Brain pericyte (primary cell): ENCODE data around the gene LIF.
"Not testable (repeated sequence)": the region's sequence is repeated elsewhere in the genome, so short reads cannot be mapped to it uniquely, and the experiment has no call there.

Source experiments
- DNase-seq: peaks from one replicate; pipeline ENCODE4 v3.0.0-alpha.2; 2012; ENCODE audit warnings: low read depth, low spot score

LIF gene

DNA sequence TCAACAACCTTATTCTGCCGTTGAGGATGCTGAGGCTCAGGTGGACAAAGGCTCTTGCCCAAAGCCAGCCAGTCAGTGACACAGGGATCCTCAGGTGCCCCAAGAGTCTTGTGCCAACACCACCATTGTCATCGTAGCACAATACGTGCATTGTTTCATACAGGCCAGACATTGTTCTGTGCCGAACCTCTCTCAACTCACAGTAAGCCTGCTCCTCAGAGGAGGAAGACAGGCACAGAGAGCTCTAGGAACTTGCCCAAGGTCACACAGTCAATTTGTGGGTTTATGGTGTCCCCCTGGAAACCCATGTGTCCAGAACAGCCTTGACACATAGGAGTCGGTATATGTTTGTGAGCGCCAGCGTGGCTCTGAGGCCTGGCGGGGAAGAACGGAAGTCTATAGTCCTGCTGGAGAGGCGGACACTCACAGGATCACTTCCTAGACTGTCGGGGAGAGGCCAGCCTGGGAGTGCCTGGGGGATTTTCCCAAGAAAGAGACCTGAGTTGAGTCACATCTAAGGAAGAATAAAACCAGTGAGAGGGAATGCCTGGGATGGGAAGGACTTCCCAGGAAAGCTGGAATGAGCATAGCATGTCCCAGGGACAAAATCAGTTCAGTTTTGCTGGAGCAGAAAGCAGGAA, 20.2 kb downstream of the LIF start:
- DNase-seq = no peak

DNA sequence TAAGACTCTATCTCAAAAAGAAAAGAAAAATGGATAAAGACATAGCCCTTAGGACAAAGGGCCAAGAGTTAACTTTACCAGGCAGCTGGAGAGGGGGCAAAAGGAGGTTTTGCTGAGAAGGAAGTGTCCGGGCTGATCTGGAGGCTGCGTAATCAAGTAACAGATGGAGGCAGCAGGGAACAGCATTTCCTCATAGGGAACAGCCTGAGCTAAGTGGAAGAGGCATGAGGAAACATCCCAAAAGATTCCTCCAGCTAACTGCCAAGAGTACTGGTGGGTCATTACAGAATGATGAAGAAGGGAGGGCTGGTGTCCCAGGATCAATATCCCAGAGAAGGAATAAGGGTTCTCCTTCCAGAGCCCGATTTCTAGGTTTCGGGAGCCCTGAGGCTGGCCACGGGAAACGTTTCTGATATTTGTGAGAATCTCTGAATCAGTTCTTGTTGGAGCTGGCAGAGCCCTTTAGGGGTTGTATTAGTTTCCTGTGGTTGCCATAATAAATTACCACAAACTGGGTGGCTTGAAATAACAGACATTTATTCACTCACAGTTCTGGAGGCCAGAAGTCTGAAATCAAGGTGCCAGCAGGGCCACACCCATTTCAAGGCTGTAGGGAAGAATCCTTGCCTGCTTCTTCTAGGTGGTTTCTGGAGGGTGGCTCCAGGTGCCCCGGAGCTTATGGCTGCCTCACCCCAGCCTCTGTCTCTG, 21.2 kb downstream of the LIF start:
- DNase-seq = no peak

DNA sequence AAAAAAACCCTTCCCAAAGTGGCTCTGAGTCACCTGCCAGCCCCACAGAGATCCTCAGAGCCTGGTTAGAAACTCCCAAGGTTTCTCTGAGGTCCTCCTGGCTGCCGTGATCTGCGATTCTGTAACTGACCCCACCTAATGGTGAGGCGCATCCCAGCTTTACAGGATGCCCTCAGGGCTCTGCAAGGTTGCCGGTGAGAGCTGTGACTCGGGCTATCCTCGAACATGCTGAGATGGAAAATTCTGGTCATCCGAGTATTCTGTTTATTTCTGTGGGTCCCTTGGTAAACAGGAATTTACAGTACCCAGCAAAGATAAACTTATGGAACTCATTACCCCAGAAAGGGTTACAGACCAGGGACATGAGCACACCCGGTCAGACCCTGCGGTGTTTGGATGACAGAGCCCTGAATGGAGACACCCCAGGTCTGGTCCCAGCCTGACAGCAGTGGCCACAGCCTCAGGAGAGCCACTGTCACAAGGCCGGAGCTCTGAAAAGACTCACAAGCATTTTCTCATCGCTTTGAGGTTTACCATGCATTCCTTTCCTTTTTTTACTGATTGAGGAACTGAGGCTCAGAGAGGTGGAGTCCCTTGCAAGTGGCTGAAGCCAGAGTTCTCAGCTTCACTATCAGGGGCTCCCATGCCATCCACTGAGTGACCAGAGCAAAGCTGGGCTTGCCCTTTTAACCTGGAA, 22.2 kb downstream of the LIF start:
- DNase-seq = no peak

DNA sequence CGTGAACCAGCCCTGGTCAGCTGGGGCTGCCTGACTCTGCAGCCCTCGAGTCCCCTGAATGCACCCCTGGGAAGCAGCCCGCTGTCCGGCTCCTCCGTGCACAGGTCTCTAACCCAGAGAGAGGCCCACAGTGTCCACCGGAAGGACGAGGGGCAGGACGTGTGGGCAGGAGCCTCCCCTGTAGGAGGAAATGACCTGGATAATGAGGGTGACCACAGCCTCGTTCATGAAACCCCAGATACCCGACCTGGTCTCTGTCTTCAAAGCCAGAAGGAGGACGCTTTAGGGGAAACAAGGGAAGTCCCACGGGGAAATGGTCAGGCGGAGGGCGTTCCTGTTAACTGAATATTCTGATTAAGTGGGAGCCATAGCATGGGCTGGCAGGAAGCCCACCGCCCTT, 23.3 kb downstream of the LIF start:
- no peak for DNase-seq

DNA sequence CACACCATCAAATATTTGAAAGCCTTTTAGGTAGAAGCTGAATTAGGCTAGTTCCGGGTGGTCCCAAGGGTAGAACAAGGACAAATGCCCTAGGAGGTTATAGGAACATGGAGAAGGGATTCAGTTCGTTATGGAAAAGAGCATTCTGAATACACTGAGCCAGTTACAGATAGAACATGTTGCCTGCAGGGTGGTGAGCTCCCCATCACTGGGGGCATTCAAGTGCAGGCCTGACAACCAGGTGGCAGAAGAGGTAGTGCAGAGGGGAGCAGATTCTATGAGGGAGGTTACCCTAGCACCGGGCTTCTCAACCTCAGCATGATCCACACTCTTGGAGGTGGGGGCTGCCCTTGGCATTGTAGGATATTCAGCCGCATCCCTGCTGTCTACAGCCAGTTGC, 24.2 kb downstream of the LIF start:
- no peak for DNase-seq

DNA sequence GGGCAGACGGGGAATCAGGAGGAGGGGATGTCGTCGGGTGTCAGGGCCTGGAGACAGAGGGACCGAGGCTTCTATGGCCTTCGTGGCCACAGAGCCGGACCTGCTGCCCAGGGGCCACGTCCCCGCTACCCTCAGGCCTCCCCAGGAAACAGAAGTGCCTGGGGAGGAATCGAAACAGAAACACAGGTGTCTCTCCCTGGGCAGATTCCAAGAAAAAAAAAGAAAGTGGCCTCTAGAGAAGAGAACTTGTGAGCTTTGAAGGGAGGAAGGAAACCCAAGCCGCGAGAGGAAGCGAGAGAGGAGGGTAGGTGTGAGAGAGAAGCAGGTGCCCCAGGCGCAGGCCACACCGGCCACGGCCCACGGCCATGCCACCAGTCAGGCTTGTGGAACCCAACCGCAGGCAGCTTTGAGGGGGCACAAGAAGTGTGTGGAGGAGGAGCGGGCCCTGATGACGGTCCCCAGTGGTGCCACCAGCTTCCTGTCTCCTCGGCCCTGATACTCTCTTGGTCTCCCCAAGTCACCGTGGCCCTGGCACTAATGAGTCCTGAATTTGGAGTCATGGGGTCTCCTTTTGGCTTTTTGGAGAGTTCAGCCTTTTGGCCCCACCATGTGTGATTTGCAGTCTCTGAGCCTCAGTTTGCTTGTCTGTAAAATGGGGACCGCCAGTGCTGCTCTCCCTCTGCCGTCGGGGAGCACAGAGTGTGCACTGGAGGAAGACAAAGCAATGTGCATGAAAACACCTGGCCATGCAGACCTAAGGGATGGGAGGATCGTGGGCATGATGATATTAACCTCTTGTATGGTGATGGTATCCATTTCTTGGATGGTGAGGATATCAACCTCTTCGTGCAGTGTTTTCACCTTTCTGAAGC, 25.2 kb downstream of the LIF start:
- DNase-seq = no peak

DNA sequence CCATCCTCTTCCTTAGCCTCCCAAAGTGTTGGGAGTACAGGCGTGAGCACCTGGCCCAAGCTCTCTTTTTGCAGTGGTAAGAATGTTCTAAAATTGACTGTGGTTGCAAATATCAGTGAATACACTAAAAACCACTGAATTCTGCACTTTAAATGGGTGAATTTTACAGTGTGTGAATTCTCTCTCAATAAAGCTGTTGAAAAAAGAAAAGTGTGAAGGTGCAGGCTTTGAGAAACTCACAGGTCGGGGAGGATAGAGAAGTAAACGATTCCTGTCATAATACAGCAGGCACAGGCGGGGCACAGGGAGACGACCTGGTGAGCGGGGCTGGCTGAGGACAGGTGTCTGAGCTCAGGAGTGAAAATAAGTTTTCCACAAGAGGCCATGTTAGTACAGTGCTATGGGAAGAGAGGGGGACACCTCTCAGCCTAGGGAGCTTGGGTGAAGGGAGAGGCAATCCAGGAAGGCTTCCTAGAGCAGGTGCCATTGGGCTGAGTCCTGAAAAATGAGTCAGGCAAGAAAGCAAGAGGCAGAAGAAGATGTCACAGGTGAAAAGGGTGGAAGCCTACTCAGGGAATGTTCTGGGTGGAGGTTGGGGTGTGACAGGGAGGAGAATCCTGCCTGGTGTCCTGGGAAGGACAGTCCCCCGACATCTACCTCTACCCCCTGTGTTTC, 26.1 kb downstream of the LIF start:
- no peak for DNase-seq

DNA sequence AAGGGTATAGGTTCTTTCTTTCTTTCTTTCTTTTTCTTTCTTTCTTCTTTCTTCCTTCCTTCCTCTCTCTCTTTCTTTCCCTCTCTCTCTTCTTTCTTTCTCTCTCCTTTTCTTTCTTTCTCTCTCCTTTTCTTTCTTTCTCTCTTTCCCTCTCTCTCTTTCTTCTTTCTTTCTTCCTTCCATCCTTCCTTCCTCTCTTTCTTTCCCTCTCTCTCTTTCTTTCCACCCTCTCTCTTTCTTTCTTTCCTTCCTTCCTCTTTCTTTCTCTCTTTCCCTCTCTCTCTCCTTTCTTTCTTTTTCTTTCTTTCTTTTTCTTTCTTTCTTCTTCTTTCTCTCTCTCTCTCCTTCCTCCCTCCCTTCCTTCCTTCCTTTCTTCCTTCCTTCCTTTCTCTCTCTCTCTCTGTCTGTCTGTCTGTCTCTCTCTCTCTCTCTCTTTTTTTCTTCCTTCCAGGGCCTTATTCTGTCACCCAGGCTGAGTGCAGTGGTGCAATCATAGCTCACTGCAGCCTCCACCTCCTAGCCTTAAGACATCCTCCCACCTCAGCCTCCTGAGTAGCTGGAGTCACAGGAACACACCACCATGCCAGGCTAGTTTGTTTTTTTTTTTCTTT, 26.8 kb downstream of the LIF start:
- no peak for DNase-seq

DNA sequence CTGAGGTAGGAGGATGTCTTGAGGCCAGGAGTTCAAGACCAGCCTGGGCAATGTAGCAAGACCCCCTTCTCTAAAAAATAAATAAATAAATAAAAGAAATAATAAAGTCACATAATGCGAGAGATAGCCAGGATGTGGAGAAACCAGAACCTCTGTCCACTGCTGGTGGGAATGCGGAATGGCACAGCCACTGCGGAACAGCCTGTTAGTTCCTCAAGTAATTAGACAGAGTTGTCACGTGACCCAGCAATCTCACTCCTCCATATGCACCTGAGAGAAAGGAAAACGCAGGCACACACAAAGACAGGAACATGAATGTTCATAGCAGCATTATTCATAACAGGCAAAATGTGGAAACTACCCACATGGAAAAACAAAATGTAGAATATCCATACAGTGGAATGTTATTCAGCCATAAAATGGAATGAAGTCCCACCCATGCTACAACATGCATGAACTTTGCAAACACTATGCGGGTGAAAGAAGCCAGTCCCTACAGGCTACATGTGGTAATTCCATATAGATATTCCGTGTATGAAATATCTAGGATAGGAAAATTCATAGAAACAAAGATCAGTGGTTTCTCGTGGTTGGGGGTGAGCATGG, 27.4 kb downstream of the LIF start:
- no peak for DNase-seq

DNA sequence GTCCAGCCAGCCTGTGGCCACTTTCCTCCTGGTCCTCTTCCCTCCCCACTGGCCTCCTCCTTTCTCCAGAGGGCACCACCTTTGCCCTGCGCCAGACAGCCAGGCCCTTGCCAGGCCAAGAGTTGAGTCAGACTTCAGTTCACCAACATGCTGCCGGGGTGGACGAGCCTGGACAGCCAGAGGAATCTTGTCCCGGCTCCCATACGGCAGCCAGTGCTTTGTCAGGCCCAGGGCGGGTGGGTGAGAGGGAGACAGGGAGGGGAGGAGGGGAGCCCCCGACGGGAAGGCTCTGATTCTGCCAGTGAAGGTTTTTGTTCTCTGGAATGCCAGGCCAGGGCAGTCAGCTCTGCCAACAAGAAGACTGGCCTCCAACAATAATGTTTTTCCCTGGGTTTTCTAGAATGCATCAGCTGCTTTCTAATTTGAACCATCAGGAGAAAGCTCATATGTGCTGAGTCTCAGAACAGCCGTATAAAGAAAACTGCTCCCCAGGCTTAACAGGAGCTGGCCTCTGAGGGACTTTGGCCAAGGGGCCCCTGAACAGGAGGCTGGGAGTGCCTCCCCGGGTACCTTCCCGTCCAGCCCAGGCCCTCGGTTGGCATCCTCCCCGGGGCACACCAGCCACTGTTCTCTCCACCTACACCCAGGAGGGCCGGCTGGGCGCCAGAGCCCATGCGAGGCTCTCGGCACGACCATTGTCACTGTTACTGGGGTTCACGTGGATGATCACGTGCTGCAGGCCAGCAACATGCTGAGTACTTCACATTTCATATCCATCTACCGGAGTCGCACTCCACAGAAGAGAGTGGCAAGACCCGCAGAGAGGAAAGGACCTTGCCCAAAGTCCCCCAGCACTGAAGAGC, 28.6 kb downstream of the LIF start:
- DNase-seq = no peak

DNA sequence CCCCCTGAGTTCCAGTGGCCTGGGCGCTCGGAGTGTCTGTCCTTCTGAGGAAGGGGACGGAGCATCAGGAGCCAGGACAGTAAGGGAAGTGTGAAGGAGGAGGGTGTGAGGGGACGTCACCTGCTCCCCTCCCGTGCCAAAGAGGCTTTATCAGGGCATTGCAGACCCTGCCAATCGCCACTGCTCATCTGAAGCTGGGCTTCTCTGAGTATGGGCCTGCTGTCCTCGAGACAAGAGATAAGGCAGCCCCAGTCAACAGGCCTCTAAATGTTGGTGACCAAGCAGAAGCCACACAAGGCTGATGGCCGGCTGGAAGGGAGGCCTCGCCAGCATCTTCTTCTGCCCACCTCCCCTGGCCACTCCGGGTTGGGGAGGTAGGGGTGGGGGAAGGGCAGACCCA, 29.8 kb downstream of the LIF start:
- DNase-seq = no peak

DNA sequence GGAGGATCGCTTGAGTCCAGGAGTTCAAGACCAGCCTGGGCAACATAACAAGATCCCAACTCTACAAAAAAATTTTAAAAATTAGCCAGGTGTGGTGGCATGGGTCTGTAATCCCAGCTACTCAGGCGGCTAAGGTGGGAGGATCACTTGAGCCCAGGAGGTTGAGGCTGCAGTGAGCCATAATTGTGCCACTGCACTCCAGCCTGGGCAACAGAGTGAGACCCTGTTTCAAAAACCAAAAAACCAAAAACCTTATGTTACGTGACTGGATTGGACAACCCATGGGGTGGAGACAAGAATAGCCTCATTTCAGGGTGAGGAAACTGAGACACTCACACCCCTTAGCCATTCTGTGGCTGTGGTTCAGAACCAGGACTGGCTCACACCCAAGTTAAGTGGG, 30.3 kb downstream of the LIF start:
- not testable (repeated sequence) for DNase-seq

DNA sequence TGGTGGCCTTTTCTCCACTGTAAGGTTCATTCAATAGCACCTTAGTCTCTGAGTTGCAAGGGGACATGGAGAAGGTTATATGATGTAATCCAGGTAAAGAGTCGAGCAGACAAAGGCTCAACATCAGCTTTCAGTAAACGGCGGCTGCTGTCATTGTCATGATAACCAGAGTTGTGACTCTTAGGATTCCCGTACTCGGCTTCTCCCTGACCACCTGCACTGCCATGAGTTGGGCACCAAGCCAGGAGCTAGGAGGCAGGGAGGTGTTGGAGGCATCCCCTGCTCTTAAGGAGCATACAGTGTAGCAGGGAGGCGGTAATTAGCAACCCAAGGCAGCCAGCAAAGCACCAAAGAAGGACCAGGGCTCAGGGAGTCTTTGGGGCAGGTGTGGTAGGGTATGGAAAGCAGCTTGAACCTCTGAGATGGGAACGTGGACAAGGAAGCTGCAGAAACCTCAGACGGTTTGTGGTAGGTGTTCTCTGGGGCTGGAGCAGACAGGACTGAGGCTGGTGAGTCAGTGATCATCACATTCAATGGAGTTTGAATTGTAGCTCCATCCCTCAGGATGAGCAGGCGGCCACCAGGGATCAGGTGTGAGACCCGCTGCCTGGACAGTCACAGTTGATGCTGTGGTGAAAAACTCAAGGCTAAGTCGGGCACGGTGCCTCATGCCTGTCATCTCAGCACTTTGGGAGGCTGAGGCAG, 31.7 kb downstream of the LIF start:
- no peak for DNase-seq

DNA sequence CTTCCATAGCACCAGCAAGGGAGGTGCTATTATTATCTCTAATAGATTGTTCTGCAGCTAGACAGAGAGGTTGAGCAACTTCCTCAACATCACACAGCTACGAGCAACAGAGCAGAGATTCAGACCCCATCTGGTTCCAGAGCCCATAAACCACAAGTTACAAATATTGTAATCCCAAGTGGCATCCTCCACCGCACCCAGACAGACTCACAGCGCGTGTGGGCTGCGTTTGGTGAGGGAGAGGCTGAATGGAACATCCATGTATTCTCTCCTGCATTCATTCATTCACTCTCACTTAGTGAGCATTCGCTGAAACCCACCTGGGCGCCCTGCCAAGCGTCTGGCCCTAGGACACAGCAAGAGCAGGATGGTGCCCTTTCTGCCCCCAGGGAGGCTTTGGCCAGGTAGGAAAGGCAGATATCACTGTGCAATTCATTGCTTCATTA, 33.5 kb downstream of the LIF start:
- DNase-seq = no peak

DNA sequence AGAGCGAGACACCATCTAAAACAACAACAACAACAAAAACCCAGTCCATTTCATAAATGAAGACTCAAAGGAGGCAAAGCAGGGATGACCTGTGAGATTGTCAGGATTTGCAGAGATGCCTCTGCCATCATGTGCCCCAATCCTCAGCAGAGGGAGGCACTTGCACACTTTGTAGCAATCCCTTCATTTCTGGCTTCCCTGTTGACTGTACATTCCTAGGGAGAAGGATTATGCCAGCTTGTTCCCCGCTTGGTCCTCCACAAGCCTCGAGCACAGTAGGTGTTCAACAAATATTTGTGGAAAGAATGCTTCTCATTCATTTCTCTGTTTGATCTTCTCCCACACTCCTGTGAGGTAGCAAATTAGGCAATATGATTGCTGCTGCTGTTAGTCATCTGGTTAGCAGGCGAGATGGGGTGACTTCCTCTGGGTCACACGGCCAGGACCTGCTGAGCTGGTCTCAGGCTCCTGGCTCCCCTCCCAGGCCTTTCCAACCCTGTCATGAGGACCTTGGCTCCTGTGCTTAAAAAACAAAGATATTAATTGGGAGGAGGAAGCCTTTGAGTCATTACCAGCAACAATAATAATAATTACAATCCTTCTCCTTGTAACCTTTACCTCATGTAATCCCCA, 34.1 kb downstream of the LIF start:
- DNase-seq = peak; percentile 63

DNA sequence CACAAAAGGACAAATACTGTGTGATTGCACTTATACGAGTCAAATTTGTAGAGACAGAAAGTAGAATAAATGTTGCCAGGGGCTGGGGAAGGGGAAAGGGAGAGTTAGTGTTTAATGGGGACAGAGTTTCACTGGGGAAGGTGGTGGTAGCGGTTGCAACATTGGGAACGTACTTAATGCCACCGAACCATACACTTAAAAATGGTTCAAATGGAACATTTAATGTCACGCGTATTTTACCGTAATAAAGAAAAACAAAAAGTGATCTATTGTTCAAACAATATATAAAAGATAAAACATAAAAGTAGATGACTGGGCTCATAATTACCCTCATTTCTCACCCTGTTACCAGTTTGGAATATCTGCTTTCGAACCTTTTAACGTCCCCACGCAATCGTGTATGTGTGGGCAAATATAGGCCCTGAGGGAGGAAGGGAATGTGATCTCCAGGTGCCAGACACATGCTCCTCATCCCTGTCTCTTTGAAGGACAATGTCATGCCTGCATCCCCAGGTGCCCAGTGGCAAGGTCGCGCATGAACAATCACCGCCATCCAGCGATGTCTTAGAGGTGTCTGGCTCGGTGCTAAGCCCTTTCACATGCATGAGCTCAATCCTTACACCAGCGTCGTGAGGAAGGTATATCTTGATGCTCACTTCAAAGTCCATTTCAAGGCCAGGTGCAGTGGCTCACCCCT, 35.3 kb downstream of the LIF start:
- DNase-seq = no peak

DNA sequence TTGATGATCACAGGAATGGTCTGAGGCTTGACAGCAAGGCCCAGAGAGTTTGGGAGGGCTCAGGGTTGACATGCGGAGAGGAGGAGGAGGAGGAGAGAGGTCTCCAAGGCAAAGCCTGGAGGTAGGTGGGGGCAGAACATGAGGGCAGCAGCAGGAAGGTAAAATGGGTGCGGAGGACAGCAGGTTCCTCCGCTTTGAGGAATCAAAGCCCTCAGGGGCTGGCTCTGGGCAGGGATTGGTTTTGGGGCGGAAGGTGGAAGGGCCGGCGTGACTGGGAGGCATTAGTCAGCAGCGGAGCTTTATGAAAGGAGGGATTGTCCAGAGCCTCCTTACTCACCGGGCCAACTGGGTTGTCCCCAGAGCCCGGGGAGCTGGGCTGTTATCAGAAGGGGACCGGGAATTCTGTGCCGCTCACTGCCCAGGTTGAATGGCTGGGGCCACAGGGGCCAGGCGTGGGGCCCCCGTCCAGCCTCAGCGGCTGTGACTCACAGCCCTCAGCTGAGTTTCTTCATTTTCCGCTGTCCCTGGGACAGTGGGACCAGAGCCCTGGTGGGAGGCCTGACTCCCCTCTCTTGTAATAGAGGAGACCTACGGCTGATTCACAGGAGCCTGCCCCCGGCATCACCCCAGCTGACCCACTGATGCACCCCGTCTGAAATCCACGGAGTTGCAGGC, 36.2 kb downstream of the LIF start:
- no peak for DNase-seq
